Measurements from ENCODE around the gene PLCB3.

PLCB3 gene

GRCh38 chr11:64268025-64268892, 16.9 kb downstream of the PLCB3 start:
- no peak for DNase-seq

DNA sequence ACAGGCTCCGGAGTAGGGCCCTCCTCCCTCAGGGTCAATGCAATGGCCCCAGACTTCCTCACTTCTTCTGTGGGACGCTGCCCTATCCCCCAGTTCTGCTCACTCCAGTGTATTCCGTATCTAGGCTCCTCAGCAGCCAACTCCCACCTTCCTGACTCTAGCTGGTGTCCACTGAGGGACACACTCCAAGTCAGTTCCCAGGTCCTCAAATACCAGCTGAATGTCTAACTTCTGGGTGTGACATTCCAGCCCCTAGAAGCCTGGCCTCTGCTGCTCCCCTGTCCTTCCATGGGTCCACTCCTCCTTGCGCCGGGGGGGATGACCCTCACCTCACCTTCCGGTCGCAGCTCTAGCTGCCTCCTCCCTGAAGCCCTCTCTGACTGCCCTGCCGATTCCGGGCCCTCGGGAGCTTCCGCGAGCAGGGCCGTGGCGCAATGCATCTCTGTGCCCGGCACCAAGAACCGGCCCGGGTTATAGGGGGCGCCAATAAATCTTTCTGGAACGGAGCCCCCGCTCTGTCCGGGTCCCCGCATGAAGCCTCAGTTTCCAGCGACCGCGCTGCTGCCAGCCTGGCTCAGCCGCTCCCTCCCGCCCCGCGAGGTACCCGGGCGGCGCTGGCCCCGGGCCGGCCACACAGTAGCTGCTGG, 17.7 kb downstream of the PLCB3 start:
- DNase-seq, result peak; percentile 31 to 39

DNA sequence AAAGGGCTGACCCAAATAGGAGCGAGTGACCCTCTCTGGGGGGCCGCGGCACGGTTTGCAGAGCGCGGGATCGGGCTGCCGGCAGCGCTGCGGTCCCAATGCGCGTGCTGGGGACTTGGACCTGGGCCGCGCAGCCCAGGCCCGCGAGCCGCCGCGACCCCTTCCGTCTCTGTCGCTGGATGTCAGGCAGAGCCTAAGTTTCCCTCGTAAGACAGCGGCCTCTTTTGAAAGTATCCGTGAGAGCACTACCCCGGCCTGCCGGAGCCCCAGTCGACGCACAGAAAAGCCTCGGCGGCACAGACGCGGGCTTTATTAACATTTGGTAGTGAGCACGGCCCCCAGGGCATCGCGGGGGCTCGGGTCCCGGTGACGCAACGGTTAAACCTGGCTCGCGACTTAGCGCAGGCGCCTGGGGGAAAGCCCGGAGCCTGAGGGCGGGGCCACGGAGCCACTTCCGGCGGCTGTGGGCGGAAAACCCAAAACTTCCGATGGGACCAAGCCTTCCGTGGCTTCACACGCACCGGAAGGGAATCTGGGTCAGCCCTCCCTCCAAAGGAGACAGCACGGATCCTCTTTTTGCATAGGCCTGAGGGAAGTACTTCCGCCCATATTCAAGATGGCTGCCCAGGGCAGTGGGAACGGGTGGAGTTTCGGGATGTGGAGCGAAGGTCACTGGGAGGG, 18.4 kb downstream of the PLCB3 start:
- peak; percentile 94 to 97 for DNase-seq

- DNase-seq, result no peak
Measured at GRCh38 chr11:64275031-64275800, 23.9 kb downstream of the PLCB3 start.

- DNase-seq, result no peak
Measured at GRCh38 chr11:64275841-64276240, 24.5 kb downstream of the PLCB3 start.

GRCh38 chr11:64276653-64277431, 25.5 kb downstream of the PLCB3 start:
- no peak for DNase-seq

GRCh38 chr11:64278576-64279190, 27.4 kb downstream of the PLCB3 start:
- DNase-seq, result no peak

DNA sequence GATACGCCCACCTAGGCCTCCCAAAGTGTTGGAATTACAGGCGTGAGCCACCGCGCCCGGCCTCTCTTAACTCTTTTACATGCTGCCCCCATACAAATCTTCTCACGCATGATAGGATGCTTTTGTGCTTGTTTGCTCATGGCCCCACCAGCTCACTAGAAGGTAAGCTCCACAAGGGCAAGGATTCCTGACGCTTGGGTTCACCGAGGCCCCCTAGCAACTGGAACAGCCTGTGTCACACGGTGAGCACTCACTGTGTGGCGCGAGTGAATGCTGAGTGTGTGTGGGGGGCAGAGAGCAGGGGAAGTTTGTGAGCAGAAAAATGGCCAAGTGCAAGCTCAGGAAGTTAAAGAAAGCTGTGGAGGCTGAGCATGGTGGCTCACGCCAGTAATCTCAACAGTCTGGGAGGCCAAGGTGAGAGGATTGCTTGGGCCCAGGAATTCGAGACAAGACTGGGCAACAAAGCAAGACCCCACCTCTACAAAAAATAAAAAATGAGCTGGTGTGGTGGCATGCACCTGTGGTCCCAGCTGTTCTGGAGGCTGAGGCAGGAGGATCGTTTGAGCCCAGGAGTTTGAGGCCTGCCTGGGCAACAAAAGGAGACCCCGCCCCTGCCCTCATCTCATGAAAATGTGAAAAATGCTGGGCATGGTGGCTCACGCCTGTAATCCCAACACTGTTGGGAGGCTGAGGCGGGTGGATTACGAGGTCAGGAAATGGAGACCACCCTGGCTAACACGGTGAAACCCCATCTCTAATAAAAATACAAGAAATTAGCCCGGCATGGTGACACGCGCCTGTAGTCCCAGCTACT, 30.8 kb downstream of the PLCB3 start:
- DNase-seq, result no peak

DNA sequence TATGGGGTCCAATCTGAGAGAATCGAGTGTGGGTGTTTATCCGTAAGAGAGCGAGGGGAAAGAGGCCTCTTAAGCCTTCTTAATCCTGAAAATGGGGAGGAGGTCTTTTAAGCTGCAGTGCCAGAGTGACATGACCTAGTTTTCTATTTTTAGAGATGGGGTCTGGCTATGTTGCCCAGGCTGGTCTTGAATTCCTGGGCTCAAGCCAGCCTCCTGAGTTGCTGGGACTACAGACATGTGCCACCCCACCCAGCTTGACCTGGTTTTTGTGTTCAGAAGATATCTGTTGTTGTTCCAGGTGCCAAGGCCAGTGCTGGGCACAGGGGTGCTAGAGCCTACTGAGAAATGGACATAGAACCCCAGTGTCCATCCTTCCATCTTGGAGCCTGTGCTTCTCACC, 31.8 kb downstream of the PLCB3 start:
- no peak for DNase-seq

DNA sequence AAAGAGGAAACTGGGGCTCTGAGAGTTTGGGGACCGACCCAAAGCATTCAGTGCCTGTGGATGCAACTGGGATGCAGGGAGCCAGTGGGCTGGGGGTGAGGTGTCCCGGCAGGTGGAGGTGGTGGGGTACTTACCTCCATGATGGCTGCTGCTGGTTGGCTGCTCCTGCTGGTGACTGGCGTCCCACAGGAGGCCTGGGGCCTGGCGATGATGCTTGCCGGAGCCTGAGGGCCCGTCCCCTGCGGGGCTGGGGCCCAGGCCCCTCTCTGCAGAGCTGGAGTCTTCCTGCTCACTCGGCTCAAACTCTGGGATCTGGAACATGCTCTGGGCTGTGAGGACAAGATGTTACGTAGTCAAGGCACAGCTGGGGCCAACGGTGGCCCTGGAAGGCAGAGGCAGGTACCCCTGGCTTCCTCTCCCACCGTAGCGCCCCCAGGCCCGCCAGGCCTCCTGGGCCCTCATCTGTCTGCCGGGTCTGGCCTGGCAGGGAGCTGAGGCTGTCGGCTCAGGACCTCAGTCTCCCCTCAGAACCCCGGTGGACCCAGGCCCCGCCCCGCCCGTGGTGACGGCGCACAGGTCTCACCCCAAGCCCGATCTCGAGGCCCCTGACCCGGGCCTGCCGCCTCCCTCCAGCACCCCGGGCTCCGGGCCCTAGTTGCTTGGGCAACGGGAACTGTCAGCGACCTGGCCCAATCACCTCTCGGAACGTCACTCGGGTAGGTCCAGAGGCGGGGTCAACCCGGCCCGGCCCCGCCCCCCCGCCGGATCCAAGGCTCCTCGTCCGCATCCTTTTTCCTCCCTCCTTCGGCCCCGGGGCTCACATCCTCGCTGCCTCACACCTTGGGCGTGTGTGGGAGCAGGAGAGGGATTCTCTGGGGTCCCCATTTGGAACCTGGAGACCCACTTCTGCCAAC, 33.0 kb downstream of the PLCB3 start, which contains the start of gene BAD:
BAD (minus strand) TSS at position 618 of the 914 bp plus-strand sequence; CDS start at position 321, 297 bp downstream.
- peak; percentile 86 for DNase-seq

- DNase-seq, result peak; percentile 48 to 63
Measured at GRCh38 chr11:64284962-64285884, 33.9 kb downstream of the PLCB3 start, which contains the start of gene GPR137. GPR137 (plus strand) TSS chr11:64285848; CDS start chr11:64286525, 677 bp downstream.

- peak in 1 of 2 experiments; percentile 6 for DNase-seq
Measured at GRCh38 chr11:64285885-64286800, 34.8 kb downstream of the PLCB3 start.

- no peak for DNase-seq
Measured at GRCh38 chr11:64286801-64287159, 35.5 kb downstream of the PLCB3 start.

DNA sequence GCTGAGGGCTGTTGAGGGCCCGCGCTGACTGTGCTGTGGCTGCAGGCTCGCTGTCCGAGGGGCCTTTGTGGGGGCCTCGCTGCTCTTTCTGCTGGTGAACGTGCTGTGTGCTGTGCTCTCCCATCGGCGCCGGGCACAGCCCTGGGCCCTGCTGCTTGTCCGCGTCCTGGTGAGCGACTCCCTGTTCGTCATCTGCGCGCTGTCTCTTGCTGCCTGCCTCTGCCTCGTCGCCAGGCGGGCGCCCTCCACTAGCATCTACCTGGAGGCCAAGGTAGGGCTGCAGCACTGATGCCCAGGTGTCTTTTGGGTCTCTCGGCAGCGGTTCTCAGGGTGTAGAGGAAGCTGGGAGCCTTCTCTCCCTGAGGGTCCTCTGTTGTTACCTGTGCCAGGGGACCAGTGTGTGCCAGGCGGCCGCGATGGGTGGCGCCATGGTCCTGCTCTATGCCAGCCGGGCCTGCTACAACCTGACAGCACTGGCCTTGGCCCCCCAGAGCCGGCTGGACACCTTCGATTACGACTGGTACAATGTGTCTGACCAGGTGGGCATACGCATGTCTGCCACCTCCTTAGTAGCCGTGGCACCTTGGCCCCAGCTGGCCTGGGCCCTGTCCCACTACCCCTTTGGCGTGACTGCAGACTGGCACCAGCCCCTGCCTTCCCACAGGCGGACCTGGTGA, 36.5 kb downstream of the PLCB3 start:
- DNase-seq, result no peak

- no peak for DNase-seq
Measured at GRCh38 chr11:64288353-64288750, 37.0 kb downstream of the PLCB3 start.

- no peak for DNase-seq
Measured at GRCh38 chr11:64289002-64289564, 37.8 kb downstream of the PLCB3 start.

Measured in AML-193 (cell line).